ENCODE results near the gene MYLK. TPM values are rescaled to one million over a fixed set of nuclear protein-coding genes. Genes with fewer than 3 reads are reported as not detected.
A peak's percentile ranks its signal among the peaks of the same experiment; 100 is the strongest.

The MYLK gene, protein sequence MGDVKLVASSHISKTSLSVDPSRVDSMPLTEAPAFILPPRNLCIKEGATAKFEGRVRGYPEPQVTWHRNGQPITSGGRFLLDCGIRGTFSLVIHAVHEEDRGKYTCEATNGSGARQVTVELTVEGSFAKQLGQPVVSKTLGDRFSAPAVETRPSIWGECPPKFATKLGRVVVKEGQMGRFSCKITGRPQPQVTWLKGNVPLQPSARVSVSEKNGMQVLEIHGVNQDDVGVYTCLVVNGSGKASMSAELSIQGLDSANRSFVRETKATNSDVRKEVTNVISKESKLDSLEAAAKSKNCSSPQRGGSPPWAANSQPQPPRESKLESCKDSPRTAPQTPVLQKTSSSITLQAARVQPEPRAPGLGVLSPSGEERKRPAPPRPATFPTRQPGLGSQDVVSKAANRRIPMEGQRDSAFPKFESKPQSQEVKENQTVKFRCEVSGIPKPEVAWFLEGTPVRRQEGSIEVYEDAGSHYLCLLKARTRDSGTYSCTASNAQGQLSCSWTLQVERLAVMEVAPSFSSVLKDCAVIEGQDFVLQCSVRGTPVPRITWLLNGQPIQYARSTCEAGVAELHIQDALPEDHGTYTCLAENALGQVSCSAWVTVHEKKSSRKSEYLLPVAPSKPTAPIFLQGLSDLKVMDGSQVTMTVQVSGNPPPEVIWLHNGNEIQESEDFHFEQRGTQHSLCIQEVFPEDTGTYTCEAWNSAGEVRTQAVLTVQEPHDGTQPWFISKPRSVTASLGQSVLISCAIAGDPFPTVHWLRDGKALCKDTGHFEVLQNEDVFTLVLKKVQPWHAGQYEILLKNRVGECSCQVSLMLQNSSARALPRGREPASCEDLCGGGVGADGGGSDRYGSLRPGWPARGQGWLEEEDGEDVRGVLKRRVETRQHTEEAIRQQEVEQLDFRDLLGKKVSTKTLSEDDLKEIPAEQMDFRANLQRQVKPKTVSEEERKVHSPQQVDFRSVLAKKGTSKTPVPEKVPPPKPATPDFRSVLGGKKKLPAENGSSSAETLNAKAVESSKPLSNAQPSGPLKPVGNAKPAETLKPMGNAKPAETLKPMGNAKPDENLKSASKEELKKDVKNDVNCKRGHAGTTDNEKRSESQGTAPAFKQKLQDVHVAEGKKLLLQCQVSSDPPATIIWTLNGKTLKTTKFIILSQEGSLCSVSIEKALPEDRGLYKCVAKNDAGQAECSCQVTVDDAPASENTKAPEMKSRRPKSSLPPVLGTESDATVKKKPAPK (N-terminal part only)
- total RNA-seq, result 10 to 100 TPM; 10.5 to 20.7 (median 12.7) TPM
- 1 to 10 TPM; 3.2 to 9.4 TPM for polyA plus RNA-seq
- long read RNA-seq, donor 1, partial matches to known transcripts, result 13 of 17 reads
- long read RNA-seq, donor 1, other reads (novel, unspliced or antisense), result 4 of 17 reads
- long read RNA-seq, donor 2, full-length matches to known transcripts, result 1 of 25 reads
- long read RNA-seq, donor 2, partial matches to known transcripts, result 18 of 25 reads
- long read RNA-seq, donor 2, other reads (novel, unspliced or antisense), result 6 of 25 reads
- long read RNA-seq, donor 3, full-length matches to known transcripts, result 2 of 12 reads
- long read RNA-seq, donor 3, partial matches to known transcripts, result 0 of 12 reads
- long read RNA-seq, donor 3, other reads (novel, unspliced or antisense), result 10 of 12 reads

DNA sequence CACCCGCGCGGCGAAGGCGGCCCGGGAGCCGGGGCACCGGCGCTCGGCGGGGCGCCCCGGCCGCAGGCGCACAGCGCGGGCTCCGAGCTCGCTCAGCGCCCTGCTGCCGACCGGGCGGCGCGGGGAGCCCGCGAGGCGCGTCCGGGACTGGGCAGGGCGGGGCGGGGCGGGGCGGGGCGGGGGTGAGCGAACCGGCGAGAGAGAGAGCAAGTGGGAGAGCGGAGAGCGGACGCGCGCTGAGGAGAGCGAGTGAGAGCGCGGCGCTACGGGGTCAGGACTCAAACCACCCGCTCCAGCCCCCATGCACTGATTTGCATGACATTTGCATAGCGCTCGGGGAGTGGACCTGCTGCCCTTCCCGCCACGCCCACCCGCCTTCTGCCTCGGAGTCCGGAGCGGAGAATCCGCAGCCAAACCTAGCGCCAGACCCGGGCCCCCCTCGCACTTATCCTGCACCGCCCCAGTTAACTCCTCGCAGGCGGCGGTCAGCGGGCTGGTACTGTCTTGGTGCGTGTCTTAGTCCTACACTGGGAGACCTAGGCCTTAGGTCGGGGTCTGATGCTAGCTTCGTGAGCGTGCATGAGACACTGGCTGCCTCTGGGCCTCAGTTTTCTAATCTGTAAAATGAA is at the start of gene MYLK:
TSS of gene MYLK (minus strand) at position 130 of the 629 bp plus-strand sequence. CDS start 90,491 bp downstream, outside the sequence.
- ATAC-seq (peak; percentile 87 to 95 (median 94)), DNase-seq (peak; percentile 70 to 87 (median 80))
- H3K27ac ChIP-seq, result peak within 1 kb of the TSS in 1 of 12 donors; percentile 21
- peak within 1 kb of the TSS in 11 of 12 donors; percentile 25 to 64 (median 49) for H3K4me3 ChIP-seq
- intact Hi-C loops (cut with DNase I), result loop anchor here in 1 of 10 donors (10.0 kb wide), 1 partner anchor 140 kb away; no protein-coding TSS in a partner anchor
- H3K36me3 ChIP-seq, result no peaks in the 10 kb centered on the region
- H3K9me3 ChIP-seq, result no peaks in the 10 kb centered on the region
- H3K4me1 ChIP-seq, result peaks cover 0 to 13% (median 5%) of the 10 kb centered on the region in 12 donors
- no peak for TF ChIP-seq POLR2A (IDR thresholded peaks at IDR 0.05)
- TF ChIP-seq, protein P1, sequence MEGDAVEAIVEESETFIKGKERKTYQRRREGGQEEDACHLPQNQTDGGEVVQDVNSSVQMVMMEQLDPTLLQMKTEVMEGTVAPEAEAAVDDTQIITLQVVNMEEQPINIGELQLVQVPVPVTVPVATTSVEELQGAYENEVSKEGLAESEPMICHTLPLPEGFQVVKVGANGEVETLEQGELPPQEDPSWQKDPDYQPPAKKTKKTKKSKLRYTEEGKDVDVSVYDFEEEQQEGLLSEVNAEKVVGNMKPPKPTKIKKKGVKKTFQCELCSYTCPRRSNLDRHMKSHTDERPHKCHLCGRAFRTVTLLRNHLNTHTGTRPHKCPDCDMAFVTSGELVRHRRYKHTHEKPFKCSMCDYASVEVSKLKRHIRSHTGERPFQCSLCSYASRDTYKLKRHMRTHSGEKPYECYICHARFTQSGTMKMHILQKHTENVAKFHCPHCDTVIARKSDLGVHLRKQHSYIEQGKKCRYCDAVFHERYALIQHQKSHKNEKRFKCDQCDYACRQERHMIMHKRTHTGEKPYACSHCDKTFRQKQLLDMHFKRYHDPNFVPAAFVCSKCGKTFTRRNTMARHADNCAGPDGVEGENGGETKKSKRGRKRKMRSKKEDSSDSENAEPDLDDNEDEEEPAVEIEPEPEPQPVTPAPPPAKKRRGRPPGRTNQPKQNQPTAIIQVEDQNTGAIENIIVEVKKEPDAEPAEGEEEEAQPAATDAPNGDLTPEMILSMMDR (IDR thresholded peaks at IDR 0.05), result no peak
- peaks cover 0 to 35% (median 0%) of the 10 kb centered on the region in 9 donors for H3K27me3 ChIP-seq
- 1 to 3% (median 2%) methylated on average over 42 to 70 of the region's 70 CpGs for WGBS, 4 donors

DNA sequence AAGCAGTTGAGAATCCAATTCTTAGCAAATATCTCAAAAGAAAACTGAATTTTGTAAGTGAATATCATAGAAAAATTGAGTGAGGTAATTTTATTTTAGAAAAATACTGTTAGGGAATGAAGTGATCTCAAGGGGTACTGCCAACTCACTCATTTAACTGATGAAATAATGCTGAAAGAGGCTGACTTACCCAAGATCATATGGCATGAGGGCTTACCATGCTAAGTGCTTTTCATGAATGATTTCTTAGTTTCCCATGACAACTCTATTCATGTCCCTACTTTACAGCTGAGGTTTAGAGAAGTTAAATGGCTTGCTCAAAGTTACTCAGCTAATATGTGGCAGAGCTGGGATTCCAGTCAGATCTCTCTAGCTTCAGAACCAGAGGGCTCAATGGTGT is 46.3 kb upstream of the MYLK start:
- H3K4me1 ChIP-seq, result no peaks in the 10 kb centered on the region
- TF ChIP-seq, protein P1 (IDR thresholded peaks at IDR 0.05), result no peak
- no peak for TF ChIP-seq POLR2A (IDR thresholded peaks at IDR 0.05)
- peaks cover 0 to 66% (median 45%) of the 10 kb centered on the region in 9 donors for H3K36me3 ChIP-seq

DNA sequence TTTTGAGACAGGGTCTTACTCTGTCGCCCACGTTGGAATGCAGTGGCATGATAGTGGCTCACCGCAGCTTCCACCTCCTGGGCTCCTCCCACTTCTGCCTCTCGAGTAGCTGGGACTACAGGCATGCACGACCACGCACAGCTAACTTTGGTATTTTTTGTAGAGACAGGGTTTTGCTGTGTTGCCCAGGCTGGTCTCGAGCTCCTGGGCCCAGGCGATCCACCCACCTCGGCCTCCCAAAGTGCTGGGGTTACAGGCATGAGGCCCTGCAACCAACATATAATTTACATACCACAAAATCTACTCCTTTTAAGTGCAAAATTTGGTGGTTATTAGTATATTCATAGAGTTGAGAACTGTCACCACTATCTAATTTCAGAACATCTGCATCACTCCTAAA is 45.2 kb upstream of the MYLK start:
- no peak for DNase-seq
- no peak overlapping the region for H3K4me3 ChIP-seq
- no peaks in the 10 kb centered on the region for H3K4me1 ChIP-seq
- TF ChIP-seq, protein P1 (IDR thresholded peaks at IDR 0.05), result no peak
- no peak for TF ChIP-seq POLR2A (IDR thresholded peaks at IDR 0.05)
- intact Hi-C loops (cut with DNase I), result no loop called here
- 93 to 96% (median 95%) methylated on average over 9 of the region's 9 CpGs for WGBS, 4 donors
- peaks cover 0 to 5% (median 0%) of the 10 kb centered on the region in 12 donors for H3K9me3 ChIP-seq
- no peak for ATAC-seq
- no peak overlapping the region for H3K27ac ChIP-seq
- H3K36me3 ChIP-seq, result peaks cover 0 to 66% (median 48%) of the 10 kb centered on the region in 9 donors
- H3K27me3 ChIP-seq, result no peaks in the 10 kb centered on the region

More for the DNA sequence above, 46.3 kb upstream of the MYLK start:
- Histone ChIP-seq H3K9me3 (no peaks in the 10 kb centered on the region), H3K4me3 (no peak overlapping the region), H3K27ac (no peak overlapping the region), H3K27me3 (no peaks in the 10 kb centered on the region)
- intact Hi-C loops (cut with DNase I), result no loop called here
- ATAC-seq (no peak), DNase-seq (no peak)
